SU-DHL-6 (cell line): ENCODE data around the gene APOD.

Experiments used
- H2AFZ ChIP-seq: fragments of 200-600 bp; sonication (generic); 2 replicates; pipeline ENCODE4 v1.6.1; 2014; ENCODE audit warnings: low read depth, mild to moderate bottlenecking, moderate library complexity, mixed read lengths, antibody characterized with exemption, low read length; ENCODE audit not compliant: severe bottlenecking
- H3F3A ChIP-seq: fragments of 200-600 bp; shearing (Covaris generic); 2 replicates; pipeline ENCODE4 v1.6.0; 2016; ENCODE audit warnings: antibody characterized with exemption, mild to moderate bottlenecking; ENCODE audit not compliant: insufficient read depth
- H3K27ac ChIP-seq: fragments of 200-600 bp; sonication (generic); 2 replicates; pipeline ENCODE4 v1.5.1; 2016; ENCODE audit warnings: low read depth, mild to moderate bottlenecking, low read length, moderate library complexity, mixed read lengths
- H3K27me3 ChIP-seq: fragments of 200-600 bp; sonication (generic), shearing (Covaris generic); 2 replicates; pipeline ENCODE4 v1.6.0; 2014; ENCODE audit warnings: mild to moderate bottlenecking, low read length
- H3K36me3 ChIP-seq: fragments of 200-600 bp; sonication (generic); 2 replicates; pipeline ENCODE4 v1.6.1; 2014; ENCODE audit warnings: mild to moderate bottlenecking, low read length, mixed read lengths
- H3K4me2 ChIP-seq: fragments of 300-600, 200-600 bp; shearing (Covaris generic), sonication (generic); 2 replicates; pipeline ENCODE4 v1.6.0; 2014; ENCODE audit warnings: low read length, low read depth, mild to moderate bottlenecking; ENCODE audit not compliant: poor library complexity, severe bottlenecking
- H3K4me3 ChIP-seq: fragments of 200-600 bp; sonication (generic); 2 replicates; pipeline ENCODE4 v1.5.1; 2014; ENCODE audit warnings: antibody characterized with exemption, low read length, mild to moderate bottlenecking, mixed read lengths; ENCODE audit not compliant: insufficient read depth, poor library complexity, severe bottlenecking
- H3K79me2 ChIP-seq: fragments of 200-600 bp; sonication (generic); 2 replicates; pipeline ENCODE4 v1.6.1; 2014; ENCODE audit warnings: mild to moderate bottlenecking, low read length, moderate library complexity; ENCODE audit not compliant: insufficient read depth
- H3K9ac ChIP-seq: fragments of 200-600 bp; sonication (generic); 2 replicates; pipeline ENCODE4 v1.7.0; 2014; ENCODE audit warnings: mild to moderate bottlenecking, low read length
- H3K9me2 ChIP-seq: fragments of 200-600 bp; sonication (generic); replicated peaks from 2 replicates; pipeline ENCODE4 v1.6.1; 2014; ENCODE audit warnings: low read length; ENCODE audit not compliant: insufficient read depth
- H3K9me3 ChIP-seq: fragments of 200-600 bp; sonication (generic); 2 replicates; pipeline ENCODE4 v1.6.1; 2014; ENCODE audit warnings: low read length, mixed read lengths; ENCODE audit not compliant: insufficient read depth
- H4K20me1 ChIP-seq: fragments of 200-600 bp; sonication (generic); 2 replicates; pipeline ENCODE4 v1.6.1; 2014; ENCODE audit warnings: low read depth, mild to moderate bottlenecking, antibody characterized with exemption, low read length, moderate library complexity, mixed read lengths
- CTCF ChIP-seq: fragments of 200-600 bp; sonication (generic); IDR thresholded peaks from one replicate; pipeline ENCODE4 v1.5.1; 2017; ENCODE audit warnings: antibody characterized with exemption, mild to moderate bottlenecking, low read length, moderate library complexity; ENCODE audit not compliant: insufficient read depth, poor library complexity, severe bottlenecking
- EZH2phosphoT487 ChIP-seq: fragments of 200-600 bp; sonication (generic), shearing (Covaris generic); conservative IDR thresholded peaks from 2 replicates; pipeline ENCODE4 v1.6.1; 2018; ENCODE audit warnings: mild to moderate bottlenecking, antibody characterized with exemption, low read length, moderate library complexity, mixed read lengths

APOD gene

GRCh38 chr3:195549931-195550519 lies 33.7 kb downstream of the APOD start:
- Histone ChIP-seq H3K4me3 (no peak overlapping the region), H3K9me3 (no peaks in the 10 kb centered on the region), H3F3A (no peaks in the 10 kb centered on the region), H3K27me3 (no peaks in the 10 kb centered on the region), H3K79me2 (no peaks in the 10 kb centered on the region), H3K9ac (no peak overlapping the region), H3K4me2 (peak overlapping the region; percentile 18), H3K36me3 (no peaks in the 10 kb centered on the region), H3K27ac (no peak overlapping the region), H2AFZ (peak overlapping the region; percentile 65), H3K9me2 (no peaks in the 10 kb centered on the region), H4K20me1 (no peaks in the 10 kb centered on the region)
- no peak for TF ChIP-seq EZH2phosphoT487
- no peak for TF ChIP-seq CTCF

GRCh38 chr3:195548987-195549386 lies 34.8 kb downstream of the APOD start:
- Histone ChIP-seq H3K9ac (no peak overlapping the region), H3F3A (no peaks in the 10 kb centered on the region), H2AFZ (no peak overlapping the region), H3K9me2 (no peaks in the 10 kb centered on the region), H3K27me3 (no peaks in the 10 kb centered on the region), H3K79me2 (no peaks in the 10 kb centered on the region), H3K9me3 (no peaks in the 10 kb centered on the region), H4K20me1 (no peaks in the 10 kb centered on the region), H3K36me3 (no peaks in the 10 kb centered on the region), H3K4me2 (no peak overlapping the region), H3K4me3 (no peak overlapping the region), H3K27ac (no peak overlapping the region)
- no peak for TF ChIP-seq CTCF
- TF ChIP-seq EZH2phosphoT487: no peak

- no peak overlapping the region for H2AFZ ChIP-seq
- no peak overlapping the region for H3K4me3 ChIP-seq
- no peak overlapping the region for H3K9ac ChIP-seq
- no peaks in the 10 kb centered on the region for H3K79me2 ChIP-seq
- H3K36me3 ChIP-seq: no peaks in the 10 kb centered on the region
- H3F3A ChIP-seq: no peaks in the 10 kb centered on the region
- TF ChIP-seq EZH2phosphoT487 (no peak), CTCF (no peak)
- no peaks in the 10 kb centered on the region for H4K20me1 ChIP-seq
- no peak overlapping the region for H3K4me2 ChIP-seq
- H3K9me3 ChIP-seq: no peaks in the 10 kb centered on the region
- no peaks in the 10 kb centered on the region for H3K27me3 ChIP-seq
- H3K9me2 ChIP-seq: no peaks in the 10 kb centered on the region
- no peak overlapping the region for H3K27ac ChIP-seq
These were observed 35.2 kb downstream of the APOD start for GRCh38 chr3:195548501-195548900.
